HFF-Myc (cell line): ENCODE results near the gene CCNQ.

Experiments
- DNase-seq: peaks from one replicate; pipeline ENCODE4 v3.0.0-alpha.2; 2011; ENCODE audit warnings: low read depth; ENCODE audit errors: extremely low read depth
- H3K4me3 ChIP-seq: replicated peaks from 2 replicates; pipeline ENCODE4 v1.5.1; 2011; ENCODE audit warnings: low read depth, mild to moderate bottlenecking, control low read depth, low read length
- TF ChIP-seq, protein P1 (sequence below): IDR thresholded peaks from 2 replicates; pipeline ENCODE4 v1.5.1; 2012; ENCODE audit warnings: mild to moderate bottlenecking, low read depth, low read length, control low read depth; ENCODE audit errors: missing control alignments

CCNQ gene

DNA sequence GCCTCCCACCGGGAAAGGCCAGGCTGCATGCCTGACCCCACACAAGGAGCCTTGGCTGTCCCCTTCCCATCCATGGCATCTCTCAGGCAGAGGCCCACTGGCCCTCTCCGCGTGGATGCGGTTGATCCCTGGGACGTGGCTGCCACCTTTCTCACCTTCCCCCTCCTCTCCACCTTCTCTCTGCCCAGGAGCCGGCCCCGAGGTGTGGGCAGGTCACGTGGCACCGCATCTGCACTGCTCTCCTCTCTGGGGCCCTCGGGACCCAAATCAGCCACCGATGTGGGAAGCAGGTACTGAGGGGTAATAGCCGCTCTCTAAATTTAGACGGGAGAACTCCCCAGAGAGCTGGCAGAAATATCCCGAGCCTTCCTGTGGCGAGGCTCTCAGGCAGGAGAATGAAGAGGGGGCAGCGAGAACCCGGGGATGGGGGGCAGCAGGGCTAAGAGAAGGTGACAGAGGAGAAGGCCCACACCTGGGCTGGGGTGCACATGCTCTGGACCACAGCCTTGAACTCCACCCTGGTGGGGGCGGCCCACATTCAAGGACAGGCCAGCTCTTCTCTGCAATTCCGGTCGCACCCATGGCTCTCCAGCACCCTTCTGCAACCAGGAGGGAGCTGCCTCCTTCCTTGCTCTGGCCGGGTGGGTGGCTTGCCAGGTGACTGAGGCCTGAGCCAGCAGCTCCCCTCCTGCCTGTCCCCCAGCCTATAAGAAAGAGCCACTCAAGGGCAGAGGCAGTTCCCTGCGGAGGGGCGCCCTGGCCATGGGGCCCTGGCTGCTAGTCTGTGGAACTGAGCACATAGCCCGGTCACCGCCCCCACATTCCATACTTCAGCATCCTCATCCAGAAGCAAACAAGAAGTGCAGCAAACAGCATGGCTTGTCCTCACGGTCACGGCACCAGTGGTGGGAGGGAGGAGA is 38.4 kb upstream of the CCNQ start:
- no peak for DNase-seq
- no peak overlapping the region for H3K4me3 ChIP-seq
- TF ChIP-seq, protein P1, sequence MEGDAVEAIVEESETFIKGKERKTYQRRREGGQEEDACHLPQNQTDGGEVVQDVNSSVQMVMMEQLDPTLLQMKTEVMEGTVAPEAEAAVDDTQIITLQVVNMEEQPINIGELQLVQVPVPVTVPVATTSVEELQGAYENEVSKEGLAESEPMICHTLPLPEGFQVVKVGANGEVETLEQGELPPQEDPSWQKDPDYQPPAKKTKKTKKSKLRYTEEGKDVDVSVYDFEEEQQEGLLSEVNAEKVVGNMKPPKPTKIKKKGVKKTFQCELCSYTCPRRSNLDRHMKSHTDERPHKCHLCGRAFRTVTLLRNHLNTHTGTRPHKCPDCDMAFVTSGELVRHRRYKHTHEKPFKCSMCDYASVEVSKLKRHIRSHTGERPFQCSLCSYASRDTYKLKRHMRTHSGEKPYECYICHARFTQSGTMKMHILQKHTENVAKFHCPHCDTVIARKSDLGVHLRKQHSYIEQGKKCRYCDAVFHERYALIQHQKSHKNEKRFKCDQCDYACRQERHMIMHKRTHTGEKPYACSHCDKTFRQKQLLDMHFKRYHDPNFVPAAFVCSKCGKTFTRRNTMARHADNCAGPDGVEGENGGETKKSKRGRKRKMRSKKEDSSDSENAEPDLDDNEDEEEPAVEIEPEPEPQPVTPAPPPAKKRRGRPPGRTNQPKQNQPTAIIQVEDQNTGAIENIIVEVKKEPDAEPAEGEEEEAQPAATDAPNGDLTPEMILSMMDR: no peak

DNA sequence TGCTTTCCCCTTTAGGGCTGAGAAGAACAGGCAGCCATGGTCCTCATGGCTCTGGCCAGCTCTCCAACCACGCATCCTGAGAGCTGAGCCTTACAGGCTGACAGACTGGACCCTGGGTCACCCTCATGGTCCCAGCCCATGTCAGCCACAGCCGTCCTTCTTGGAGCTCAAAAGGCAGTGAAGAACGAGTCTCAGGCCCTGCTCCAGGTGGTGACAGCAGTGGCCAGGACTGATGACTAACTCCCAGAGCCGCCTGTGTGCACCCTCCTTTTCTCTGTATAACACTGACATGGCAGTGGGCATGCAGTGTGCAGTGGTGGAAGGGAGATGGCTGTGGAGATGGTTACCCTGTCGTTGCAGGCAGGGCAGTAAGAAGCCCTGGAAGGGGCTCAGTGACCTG is 37.8 kb upstream of the CCNQ start:
- TF ChIP-seq, protein P1: no peak
- no peak overlapping the region for H3K4me3 ChIP-seq
- no peak for DNase-seq

DNA sequence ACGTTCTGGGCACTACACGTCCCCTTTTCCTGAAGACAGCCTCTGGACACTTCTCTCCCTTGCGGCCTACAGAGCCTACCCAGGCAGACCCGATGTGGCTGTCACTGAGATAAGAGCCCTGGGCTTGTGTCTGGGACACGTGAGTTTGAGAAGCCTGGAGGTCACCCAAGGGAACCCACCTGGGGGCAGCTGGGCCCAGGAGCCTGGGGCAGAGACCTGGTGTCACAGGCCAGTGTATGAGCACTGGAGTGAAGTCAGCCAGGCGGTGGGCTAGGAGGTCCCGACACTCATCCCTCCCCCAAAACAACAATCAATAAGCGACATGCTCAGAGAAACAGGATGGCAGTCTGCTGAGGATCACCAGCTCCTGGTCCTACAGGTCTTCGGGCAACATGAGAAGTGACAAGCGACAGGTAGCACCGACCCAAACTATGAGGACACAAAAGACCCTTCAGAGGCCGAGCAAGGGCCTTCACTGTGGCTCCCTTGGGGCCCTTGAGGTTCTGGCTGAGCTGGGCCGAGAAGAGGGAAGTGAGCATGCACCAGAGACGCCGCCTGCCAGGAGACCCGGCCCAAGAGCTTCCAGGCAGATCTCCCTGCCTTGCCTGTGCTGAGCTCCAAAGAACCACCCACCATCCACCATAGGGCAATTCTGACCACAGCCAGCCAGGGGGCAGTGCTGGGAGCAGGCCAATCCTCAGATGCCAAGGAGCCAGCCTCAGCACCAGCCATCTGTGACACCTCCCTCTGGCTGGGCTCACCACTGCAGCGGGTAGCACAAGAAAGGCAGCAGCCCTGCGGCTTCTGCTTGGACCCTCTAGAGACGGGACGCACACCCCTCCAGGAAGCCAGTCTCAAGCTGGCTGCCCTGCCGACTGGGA is 37.1 kb upstream of the CCNQ start:
- no peak for DNase-seq
- TF ChIP-seq, protein P1: peak; percentile 41
- H3K4me3 ChIP-seq: no peak overlapping the region

DNA sequence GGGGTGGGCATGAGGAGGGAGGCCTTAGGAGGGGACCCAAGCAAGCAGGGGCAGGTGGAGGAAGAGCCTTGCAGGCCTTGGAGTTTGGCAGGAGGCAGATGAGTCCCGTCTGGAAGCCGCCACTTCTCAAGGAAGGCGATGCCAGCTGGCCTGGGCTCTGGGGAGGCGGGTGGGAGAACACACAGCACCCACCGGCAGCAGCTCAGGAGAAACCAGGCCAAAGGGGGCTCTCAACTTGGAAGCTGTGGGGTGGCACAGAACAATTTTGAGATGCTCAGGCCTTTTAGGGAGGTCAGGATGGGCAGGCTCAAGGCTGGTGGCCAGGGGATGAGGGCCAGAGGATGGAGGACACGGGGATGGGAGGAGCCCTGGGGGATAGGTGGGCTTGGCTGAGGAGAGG is 36.4 kb upstream of the CCNQ start:
- no peak overlapping the region for H3K4me3 ChIP-seq
- TF ChIP-seq, protein P1: no peak
- DNase-seq: no peak

DNA sequence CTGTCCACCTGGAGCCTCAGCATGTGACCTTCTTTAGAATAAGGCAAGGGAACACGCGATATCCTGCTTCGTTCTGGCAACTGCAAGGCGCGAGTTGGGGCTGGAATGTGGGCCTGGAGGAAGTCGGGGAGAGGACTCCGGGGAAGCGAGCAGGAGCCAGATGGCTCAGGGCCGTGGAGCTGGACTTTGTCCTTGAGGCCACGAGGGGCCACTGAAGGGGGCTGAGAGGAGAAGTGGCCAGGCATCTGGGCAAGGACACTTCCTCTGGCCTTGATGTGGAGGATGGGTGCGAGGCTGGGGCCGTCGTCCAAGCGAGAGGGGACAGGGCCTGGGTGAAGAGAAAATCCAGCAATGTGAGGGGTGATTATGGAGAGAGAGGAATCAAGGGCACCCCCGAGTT is 35.9 kb upstream of the CCNQ start:
- no peak overlapping the region for H3K4me3 ChIP-seq
- DNase-seq: no peak
- TF ChIP-seq, protein P1: no peak

DNA sequence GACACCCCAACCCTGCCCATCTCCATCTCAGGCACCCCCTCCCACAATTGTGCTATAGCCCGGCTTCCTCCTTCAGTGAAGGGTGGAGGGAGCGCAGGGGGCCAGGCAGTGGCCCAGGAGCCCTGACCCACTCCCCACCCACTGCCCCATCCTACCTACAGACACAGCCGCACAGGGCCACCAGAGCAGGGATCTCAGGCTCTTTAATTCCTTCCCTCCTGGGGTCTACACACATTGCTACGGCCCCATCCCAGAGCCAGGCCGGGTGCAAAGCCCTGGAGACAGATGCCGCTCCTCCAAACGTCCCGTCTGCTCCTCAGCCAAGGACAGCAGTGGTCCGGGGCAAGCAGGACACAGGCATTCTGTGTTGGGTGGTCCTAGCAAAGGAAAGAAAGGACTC is 35.3 kb upstream of the CCNQ start:
- TF ChIP-seq, protein P1: no peak
- DNase-seq: no peak

More for the DNA sequence above, 35.3 kb upstream of the CCNQ start:
- H3K4me3 ChIP-seq: no peak overlapping the region
